ENCODE results near the gene IPO8. TPM values are rescaled to one million over a fixed set of nuclear protein-coding genes. Genes with fewer than 3 reads are reported as not detected.

IPO8 gene
- total and polyA plus RNA-seq, 2 of the 8 experiments (the other 6 are each of a cell fraction or from before 2014, with no cell fraction given) = 7.2 to 59.8 TPM

Other genes starting within 250 kb of the IPO8 start
- 51.5 and 52.0 TPM in 2 replicates for gene CAPRIN2, start 59.1 kb upstream of the IPO8 start, total RNA-seq (2021; fragmentation: NEBNext Ultra II Directional; extraction: Animal tissue kit (Norgen Biotek cat#: 25700))
- gene CAPRIN2, start 59.1 kb upstream of the IPO8 start, polyA plus RNA-seq (2011; rRNA removed) = 20.1 and 24.8 TPM in 2 replicates
- 3.9 and 4.0 TPM in 2 replicates for gene TSPAN11, start 230.9 kb upstream of the IPO8 start, total RNA-seq (2021; fragmentation: NEBNext Ultra II Directional; extraction: Animal tissue kit (Norgen Biotek cat#: 25700))
- gene TSPAN11, start 230.9 kb upstream of the IPO8 start, polyA plus RNA-seq (2011; rRNA removed) = 7.3 and 8.2 TPM in 2 replicates